Caco-2 (cell line): ENCODE measurements around the gene TYMP. TPM values are rescaled to one million over a fixed set of nuclear protein-coding genes. Genes with fewer than 3 reads are reported as not detected.
"Not testable (repeated sequence)": the region's sequence is repeated elsewhere in the genome, so short reads cannot be mapped to it uniquely, and the experiment has no call there.

Experiments used
- BruUV-seq: library from RNA; stranded (reverse); fragments of 400-500 nt; replicated peaks from 2 replicates; lab custom pipeline; 2021; lab: Mats Ljungman, UMichigan
- CTCF ChIA-PET: fragments of 300-600 bp; sonication (Branson Sonifier 250); formaldehyde crosslinking; loops from one replicate; lab custom pipeline; 2022; ENCODE audit warnings: antibody characterized with exemption; lab: Charles Lee
- POLR2A ChIA-PET: fragments of 300-600 bp; sonication (Branson Sonifier 250); formaldehyde crosslinking; loops from one replicate; lab custom pipeline; 2022; ENCODE audit warnings: antibody characterized with exemption; lab: Charles Lee
- DNase-seq, 2 experiments: peaks; one replicate each; pipeline versions ENCODE4 v3.0.0 to v3.0.0-alpha.2; 2020 to 2022
- H3K27me3 ChIP-seq: replicated peaks from 2 replicates; pipeline ENCODE4 v1.6.0; 2011; ENCODE audit warnings: low read length; ENCODE audit not compliant: control insufficient read depth, insufficient read depth
- H3K36me3 ChIP-seq: 2 replicates; pipeline ENCODE4 v1.5.1; 2011; ENCODE audit warnings: low read length; ENCODE audit not compliant: control insufficient read depth, insufficient read depth
- H3K4me1 ChIP-seq: fragments of 250-450 bp; sonication (Bioruptor Pico); 2 replicates; pipeline ENCODE4 v1.5.1; 2020; ENCODE audit warnings: mild to moderate bottlenecking
- H3K4me3 ChIP-seq: 2 replicates; pipeline ENCODE4 v1.5.1; 2011; ENCODE audit warnings: low read depth, mild to moderate bottlenecking, control low read depth, low read length
- H3K9me3 ChIP-seq: fragments of 250-450 bp; sonication (Bioruptor Pico); 2 replicates; pipeline ENCODE4 v1.5.1; 2020; ENCODE audit warnings: mild to moderate bottlenecking, moderate library complexity
- H3K27ac Mint-ChIP-seq: one replicate; pipeline ENCODE4 v1.8.0; 2022; ENCODE audit warnings: mixed read lengths; ENCODE audit not compliant: unreplicated experiment
- H3K27me3 Mint-ChIP-seq: one replicate; pipeline ENCODE4 v1.8.0; 2022; ENCODE audit warnings: mixed read lengths; ENCODE audit not compliant: insufficient read depth, unreplicated experiment
- H3K36me3 Mint-ChIP-seq: one replicate; pipeline ENCODE4 v1.8.0; 2022; ENCODE audit warnings: mild to moderate bottlenecking, mixed read lengths; ENCODE audit not compliant: insufficient read depth, unreplicated experiment
- H3K4me1 Mint-ChIP-seq: one replicate; pipeline ENCODE4 v1.8.0; 2022; ENCODE audit warnings: low read depth, mixed read lengths; ENCODE audit not compliant: unreplicated experiment
- H3K4me3 Mint-ChIP-seq: one replicate; pipeline ENCODE4 v1.8.0; 2022; ENCODE audit warnings: mild to moderate bottlenecking, moderate library complexity, mixed read lengths; ENCODE audit not compliant: unreplicated experiment
- H3K9me3 Mint-ChIP-seq: one replicate; pipeline ENCODE4 v1.8.0; 2022; ENCODE audit warnings: mixed read lengths; ENCODE audit not compliant: unreplicated experiment
- CTCF ChIP-seq, 2 experiments: fragments of 200-600 bp in 1 of 2; IDR thresholded peaks; 1 replicate in 1 of 2; 2 replicates in 1 of 2; pipeline versions ENCODE4 v1.5.1 to v1.8.0; 2011 to 2022; ENCODE audit warnings: antibody characterized with exemption in 1 of 2, control low read depth in 1 of 2, inconsistent platforms in 1 of 2, low read depth in 1 of 2, low read length in 1 of 2, mild to moderate bottlenecking in 1 of 2, moderate library complexity in 1 of 2; ENCODE audit not compliant: insufficient read depth in 1 of 2, severe bottlenecking in 1 of 2, unreplicated experiment in 1 of 2
- intact Hi-C: fragments of 100-400 bp; cut with micrococcal nuclease; formaldehyde crosslinking; loops from one replicate; pipeline ENCODE4 v1.10.0; 2022; ENCODE audit not compliant: unreplicated experiment
- total RNA-seq: library from RNA; stranded (reverse); gene quantifications from 2 replicates; pipeline ENCODE4 v1.2.3, GENCODE V29; 2022

TYMP gene
- total RNA-seq, 1 experiment from 2014 or later = 3.9 TPM

DNA sequence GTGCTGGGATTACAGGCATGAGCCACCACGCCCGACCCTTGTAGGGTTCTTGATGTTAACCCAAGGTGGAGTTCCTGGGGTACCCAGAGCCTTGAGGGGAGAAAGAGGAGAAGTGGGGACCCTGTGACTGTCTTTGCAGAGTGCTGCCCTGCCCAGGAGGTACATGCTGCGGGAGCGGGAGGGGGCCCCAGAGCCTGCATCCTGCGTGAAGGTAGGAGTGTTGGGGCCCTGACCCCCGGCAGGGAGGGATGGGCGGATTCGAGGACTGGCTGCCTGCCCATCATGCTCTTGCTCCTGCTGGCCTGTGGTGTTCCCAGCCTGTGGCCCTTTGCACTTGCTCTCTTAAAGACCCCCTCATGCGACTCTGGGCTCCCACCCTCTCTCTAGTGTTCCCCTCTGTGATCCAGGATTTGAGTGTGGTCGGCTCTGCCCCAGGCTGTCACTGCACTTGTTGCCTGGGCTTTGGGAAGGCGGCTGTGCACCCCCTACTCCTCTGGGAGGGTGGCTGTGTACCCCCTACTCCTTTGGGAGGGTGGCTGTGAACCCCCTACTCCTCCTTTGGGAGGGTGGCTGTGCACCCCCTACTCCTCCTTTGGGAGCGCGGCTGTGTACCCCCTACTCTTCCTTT, 8.9 kb downstream of the TYMP start:
- Mint-ChIP-seq H3K4me3 (no peak overlapping the region), H3K27ac (no peak overlapping the region), H3K4me1 (peaks cover 8% of the 10 kb centered on the region), H3K36me3 (peaks cover 53% of the 10 kb centered on the region), H3K27me3 (no peaks in the 10 kb centered on the region), H3K9me3 (no peaks in the 10 kb centered on the region)
- no peaks in the 10 kb centered on the region for H3K9me3 ChIP-seq
- H3K36me3 ChIP-seq = peaks cover 2% of the 10 kb centered on the region; the same call in 1 of the 2 replicates
- ChIA-PET POLR2A (no interaction called here), CTCF (no interaction called here)
- intact Hi-C loops = no loop called here
- peaks cover 9% of the 10 kb centered on the region; the same call in 1 of the 2 replicates for H3K4me1 ChIP-seq
- no peak for TF ChIP-seq CTCF (IDR thresholded peaks at IDR 0.05; ENCODE audit: insufficient read depth in 1 of 2, low read depth in 1 of 2, low read length in 1 of 2, severe bottlenecking in 1 of 2, unreplicated experiment in 1 of 2)
- DNase-seq = peak in 1 of 2 experiments; percentile 30
- no peaks in the 10 kb centered on the region for H3K27me3 ChIP-seq
- BruUV-seq = no TSS peak
- no peak overlapping the region for H3K4me3 ChIP-seq

- CTCF ChIA-PET, H3K36me3 ChIP-seq, H3K27me3 ChIP-seq, H3K4me3 ChIP-seq, H3K9me3 ChIP-seq, H3K9me3 Mint-ChIP-seq, H3K4me1 Mint-ChIP-seq, H3K27ac Mint-ChIP-seq, H3K4me3 Mint-ChIP-seq, DNase-seq, POLR2A ChIA-PET, intact Hi-C loops, BruUV-seq, H3K27me3 Mint-ChIP-seq, H3K4me1 ChIP-seq: not testable (repeated sequence)
- peaks cover 53% of the 10 kb centered on the region for H3K36me3 Mint-ChIP-seq
These were observed 9.6 kb downstream of the TYMP start for GRCh38 chr22:50520184-50520583.

DNA sequence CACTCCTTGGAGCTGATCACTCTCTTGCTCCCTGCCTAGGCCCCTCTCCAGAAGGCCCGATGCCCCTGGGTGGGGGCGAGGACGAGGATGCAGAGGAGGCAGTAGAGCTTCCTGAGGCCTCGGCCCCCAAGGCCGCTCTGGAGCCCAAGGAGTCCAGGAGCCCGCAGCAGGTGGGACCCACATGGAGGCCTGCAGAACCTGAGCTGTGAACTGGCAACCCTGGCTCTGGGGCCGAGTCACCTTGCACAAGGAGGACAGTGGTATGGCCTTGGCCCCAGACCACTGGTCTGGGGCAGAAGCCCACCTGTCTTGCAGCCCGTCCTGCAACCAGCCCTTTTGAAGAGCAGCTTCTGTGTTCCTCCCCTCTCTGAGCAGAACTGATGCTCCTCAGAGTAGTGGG, 10.7 kb downstream of the TYMP start:
- Mint-ChIP-seq H3K4me3 (no peak overlapping the region), H3K9me3 (no peaks in the 10 kb centered on the region), H3K27ac (no peak overlapping the region), H3K4me1 (no peaks in the 10 kb centered on the region), H3K36me3 (peaks cover 47% of the 10 kb centered on the region), H3K27me3 (no peaks in the 10 kb centered on the region)
- Histone ChIP-seq H3K4me3 (no peak overlapping the region), H3K27me3 (no peaks in the 10 kb centered on the region), H3K9me3 (no peaks in the 10 kb centered on the region), H3K4me1 (peaks cover 5% of the 10 kb centered on the region; the same call in 1 of the 2 replicates), H3K36me3 (peaks cover 2% of the 10 kb centered on the region; the same call in 1 of the 2 replicates)
- ChIA-PET CTCF (interaction anchor here (0.6 kb wide), 1 partner anchor 153 kb away, joined by 3 read pairs; no protein-coding TSS in a partner anchor), POLR2A (no interaction called here)
- DNase-seq = no peak
- intact Hi-C loops = no loop called here
- no TSS peak for BruUV-seq
- TF ChIP-seq CTCF (IDR thresholded peaks at IDR 0.05; ENCODE audit: insufficient read depth in 1 of 2, low read depth in 1 of 2, low read length in 1 of 2, severe bottlenecking in 1 of 2, unreplicated experiment in 1 of 2) = no peak
